ENCODE results near the gene STK24. TPM values are rescaled to one million over a fixed set of nuclear protein-coding genes. Genes with fewer than 3 reads are reported as not detected.
A peak's percentile ranks its signal among the peaks of the same experiment; 100 is the strongest.

The STK24 gene
- total RNA-seq, 1 donor from 2014 or later = 94.6 TPM

DNA sequence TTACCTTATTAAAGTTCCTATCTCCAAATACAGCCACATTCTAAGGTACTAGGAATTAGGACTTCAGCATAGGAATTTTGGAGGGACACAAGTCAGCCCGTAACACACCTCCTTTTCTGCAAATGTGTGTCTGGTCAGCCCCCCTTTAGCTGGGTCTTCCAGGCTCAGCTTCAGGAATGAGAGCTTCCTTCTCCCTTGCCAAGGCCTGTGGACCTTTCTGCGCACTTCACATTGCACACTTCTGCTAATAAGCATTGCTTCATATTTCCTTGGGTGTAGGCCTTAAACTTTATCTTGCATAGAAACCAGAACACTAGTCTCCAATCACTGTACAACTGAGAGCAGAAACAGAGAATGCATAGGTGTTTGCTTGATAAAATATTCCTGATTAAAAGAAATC, 4.5 kb upstream of the STK24 start:
- H3K4me1 ChIP-seq = peaks cover 10% of the 10 kb centered on the region
- intact Hi-C loops (cut with DNase I) = no loop called here
- H3K27ac ChIP-seq = peak overlapping the region; percentile 0
- H3K4me3 ChIP-seq = no peak overlapping the region
- no peaks in the 10 kb centered on the region for H3K27me3 ChIP-seq
- H3K36me3 ChIP-seq = no peaks in the 10 kb centered on the region
- DNase-seq = no peak
- peak; percentile 19 for ATAC-seq
- TF ChIP-seq, protein P1, sequence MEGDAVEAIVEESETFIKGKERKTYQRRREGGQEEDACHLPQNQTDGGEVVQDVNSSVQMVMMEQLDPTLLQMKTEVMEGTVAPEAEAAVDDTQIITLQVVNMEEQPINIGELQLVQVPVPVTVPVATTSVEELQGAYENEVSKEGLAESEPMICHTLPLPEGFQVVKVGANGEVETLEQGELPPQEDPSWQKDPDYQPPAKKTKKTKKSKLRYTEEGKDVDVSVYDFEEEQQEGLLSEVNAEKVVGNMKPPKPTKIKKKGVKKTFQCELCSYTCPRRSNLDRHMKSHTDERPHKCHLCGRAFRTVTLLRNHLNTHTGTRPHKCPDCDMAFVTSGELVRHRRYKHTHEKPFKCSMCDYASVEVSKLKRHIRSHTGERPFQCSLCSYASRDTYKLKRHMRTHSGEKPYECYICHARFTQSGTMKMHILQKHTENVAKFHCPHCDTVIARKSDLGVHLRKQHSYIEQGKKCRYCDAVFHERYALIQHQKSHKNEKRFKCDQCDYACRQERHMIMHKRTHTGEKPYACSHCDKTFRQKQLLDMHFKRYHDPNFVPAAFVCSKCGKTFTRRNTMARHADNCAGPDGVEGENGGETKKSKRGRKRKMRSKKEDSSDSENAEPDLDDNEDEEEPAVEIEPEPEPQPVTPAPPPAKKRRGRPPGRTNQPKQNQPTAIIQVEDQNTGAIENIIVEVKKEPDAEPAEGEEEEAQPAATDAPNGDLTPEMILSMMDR (IDR thresholded peaks at IDR 0.05) = no peak
- no peaks in the 10 kb centered on the region for H3K9me3 ChIP-seq

- no peak for DNase-seq
- no peak for ATAC-seq
- H3K4me1 ChIP-seq = peaks cover 10% of the 10 kb centered on the region
- no peak overlapping the region for H3K27ac ChIP-seq
- no peaks in the 10 kb centered on the region for H3K9me3 ChIP-seq
- TF ChIP-seq, protein P1 (IDR thresholded peaks at IDR 0.05) = no peak
- no peaks in the 10 kb centered on the region for H3K27me3 ChIP-seq
- intact Hi-C loops (cut with DNase I) = no loop called here
- H3K36me3 ChIP-seq = no peaks in the 10 kb centered on the region
- H3K4me3 ChIP-seq = no peak overlapping the region
Measured at GRCh38 chr13:98580420-98580819, 3.5 kb upstream of the STK24 start.

- intact Hi-C loops (cut with DNase I) = no loop called here
- TF ChIP-seq, protein P1 (IDR thresholded peaks at IDR 0.05) = no peak
- peak; percentile 0 for ATAC-seq
- Histone ChIP-seq H3K9me3 (no peaks in the 10 kb centered on the region), H3K4me3 (peak overlapping the region; percentile 56), H3K27me3 (no peaks in the 10 kb centered on the region), H3K4me1 (peaks cover 28% of the 10 kb centered on the region), H3K36me3 (no peaks in the 10 kb centered on the region), H3K27ac (peak overlapping the region; percentile 94)
- DNase-seq = no peak
Measured at GRCh38 chr13:98577836-98578285, 954 bp upstream of the STK24 start.

DNA sequence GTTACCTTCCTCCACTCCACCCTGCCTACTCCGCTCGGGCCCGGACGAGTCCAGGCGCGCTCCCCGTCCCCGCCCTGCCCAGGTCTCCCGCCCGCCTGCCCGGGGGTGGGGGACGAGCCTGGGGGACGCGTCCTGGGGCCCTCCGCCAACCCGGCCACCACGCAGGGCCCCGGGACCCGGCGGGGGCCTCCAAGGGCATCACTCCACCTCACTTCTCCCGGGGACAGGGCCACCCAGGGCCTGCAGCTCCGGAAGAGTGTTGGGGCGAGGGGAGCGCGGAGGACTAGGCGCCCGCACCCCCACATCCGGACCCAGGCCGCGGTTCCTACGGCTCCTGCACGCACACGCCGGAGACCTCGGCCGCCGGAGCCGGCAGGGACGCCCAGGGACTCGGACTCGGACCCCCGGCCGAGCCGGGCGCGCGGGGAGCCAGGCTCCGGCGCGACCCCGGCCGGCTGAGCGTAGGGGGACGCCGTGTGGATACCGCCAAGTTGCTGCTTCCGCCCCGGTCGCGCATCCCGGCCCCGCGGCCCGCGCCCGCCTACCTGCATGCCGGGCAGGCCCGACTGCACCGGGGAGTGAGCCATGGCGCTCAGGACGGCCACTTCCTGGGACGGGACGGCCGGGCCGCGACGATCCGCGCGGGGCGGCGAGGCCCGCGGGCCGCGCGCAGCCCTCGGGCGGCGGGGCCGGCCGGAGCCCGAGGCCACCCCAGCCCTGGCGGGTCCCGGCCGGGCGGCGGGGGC, 534 bp downstream of the STK24 start:
- Histone ChIP-seq H3K9me3 (no peaks in the 10 kb centered on the region), H3K4me3 (peak overlapping the region; percentile 94), H3K27ac (peak overlapping the region; percentile 93), H3K4me1 (peaks cover 43% of the 10 kb centered on the region), H3K36me3 (no peaks in the 10 kb centered on the region), H3K27me3 (no peaks in the 10 kb centered on the region)
- intact Hi-C loops (cut with DNase I) = no loop called here
- TF ChIP-seq, protein P1 (IDR thresholded peaks at IDR 0.05) = no peak
- peak; percentile 70 for ATAC-seq
- DNase-seq = peak; percentile 82

- DNase-seq (no peak), ATAC-seq (no peak)
- intact Hi-C loops (cut with DNase I) = no loop called here
- Histone ChIP-seq H3K4me3 (peak overlapping the region; percentile 94), H3K27me3 (no peaks in the 10 kb centered on the region), H3K27ac (peak overlapping the region; percentile 93), H3K36me3 (no peaks in the 10 kb centered on the region), H3K9me3 (no peaks in the 10 kb centered on the region), H3K4me1 (peaks cover 48% of the 10 kb centered on the region)
- TF ChIP-seq, protein P1 (IDR thresholded peaks at IDR 0.05) = no peak
Measured at GRCh38 chr13:98575904-98576199, 1.1 kb downstream of the STK24 start.

All from upper lobe of right lung (tissue), 1 donor.